Astrocyte of the spinal cord (primary cell): ENCODE data around the gene TAAR8.

Experiments
- DNase-seq: peaks from one replicate; pipeline ENCODE4 v3.0.0; 2011; ENCODE audit warnings: low read depth, low spot score
- H3K4me3 ChIP-seq: 2 replicates; pipeline ENCODE4 v1.5.1; 2011; ENCODE audit warnings: low read depth, mild to moderate bottlenecking, low read length, moderate library complexity
- CTCF ChIP-seq: IDR thresholded peaks from 2 replicates; pipeline ENCODE4 v1.5.1; 2012; ENCODE audit warnings: low read depth, mild to moderate bottlenecking, low read length, inconsistent platforms
- in situ Hi-C: cut with HindIII; loops from 2 replicates; pipeline ENCODE4 v1.10.0; 2017; ENCODE audit warnings: low sequenced_read_pairs

Gene TAAR8, protein sequence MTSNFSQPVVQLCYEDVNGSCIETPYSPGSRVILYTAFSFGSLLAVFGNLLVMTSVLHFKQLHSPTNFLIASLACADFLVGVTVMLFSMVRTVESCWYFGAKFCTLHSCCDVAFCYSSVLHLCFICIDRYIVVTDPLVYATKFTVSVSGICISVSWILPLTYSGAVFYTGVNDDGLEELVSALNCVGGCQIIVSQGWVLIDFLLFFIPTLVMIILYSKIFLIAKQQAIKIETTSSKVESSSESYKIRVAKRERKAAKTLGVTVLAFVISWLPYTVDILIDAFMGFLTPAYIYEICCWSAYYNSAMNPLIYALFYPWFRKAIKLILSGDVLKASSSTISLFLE

DNA sequence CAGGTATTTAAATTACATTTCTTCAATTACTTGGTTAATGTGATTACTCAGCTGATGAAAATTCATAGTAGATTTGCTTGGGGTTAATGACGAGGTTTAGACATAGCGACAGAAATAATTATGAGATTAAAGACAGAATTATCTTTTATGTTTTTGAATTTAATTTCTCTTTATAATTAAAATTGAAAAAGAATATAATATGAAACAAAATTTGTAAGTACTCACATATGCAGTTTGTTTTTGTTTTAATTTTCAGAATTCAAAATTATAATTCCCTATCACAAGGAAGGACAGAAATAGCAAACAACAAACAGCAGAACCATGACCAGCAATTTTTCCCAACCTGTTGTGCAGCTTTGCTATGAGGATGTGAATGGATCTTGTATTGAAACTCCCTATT, at the start of gene TAAR8:
TAAR8 (plus strand) TSS at position 301 of the 400 bp plus-strand sequence; CDS start at position 322, 21 bp downstream.
- in situ Hi-C loops: no loop called here
- H3K4me3 ChIP-seq: no peak within 1 kb of the TSS
- no peak for TF ChIP-seq CTCF
- DNase-seq: no peak

- TF ChIP-seq CTCF: no peak
- in situ Hi-C loops: no loop called here
- no peak overlapping the region for H3K4me3 ChIP-seq
- no peak for DNase-seq
These were observed 47.7 kb upstream of the TAAR8 start for GRCh38 chr6:132504757-132505156.

DNA sequence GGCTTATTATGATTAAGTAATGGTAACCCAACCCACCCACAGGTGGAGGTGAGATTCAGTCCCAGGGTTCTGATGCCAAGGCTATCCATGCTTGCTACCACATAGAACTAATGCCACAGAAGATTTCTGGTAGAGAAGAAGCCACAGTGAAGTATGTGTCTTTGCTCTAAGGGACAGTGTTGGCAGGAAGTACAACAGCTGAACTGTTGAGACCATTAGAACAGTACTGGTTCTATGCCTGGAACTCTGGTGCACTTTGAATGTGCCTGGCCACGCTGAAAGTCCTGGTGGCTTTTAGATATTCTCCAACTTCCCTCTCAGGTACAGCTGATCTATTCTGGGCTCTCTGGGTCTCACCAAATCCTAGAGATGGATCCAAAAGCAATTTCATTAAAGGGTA, 47.3 kb upstream of the TAAR8 start:
- no peak for TF ChIP-seq CTCF
- no peak overlapping the region for H3K4me3 ChIP-seq
- no peak for DNase-seq
- in situ Hi-C loops: no loop called here

- in situ Hi-C loops: no loop called here
- TF ChIP-seq CTCF: no peak
- DNase-seq: no peak
- H3K4me3 ChIP-seq: no peak overlapping the region
These were observed 46.0 kb upstream of the TAAR8 start for GRCh38 chr6:132506461-132506860.

GRCh38 chr6:132506869-132507808, 45.3 kb upstream of the TAAR8 start:
- no peak overlapping the region for H3K4me3 ChIP-seq
- in situ Hi-C loops: no loop called here
- DNase-seq: no peak
- TF ChIP-seq CTCF: no peak

DNA sequence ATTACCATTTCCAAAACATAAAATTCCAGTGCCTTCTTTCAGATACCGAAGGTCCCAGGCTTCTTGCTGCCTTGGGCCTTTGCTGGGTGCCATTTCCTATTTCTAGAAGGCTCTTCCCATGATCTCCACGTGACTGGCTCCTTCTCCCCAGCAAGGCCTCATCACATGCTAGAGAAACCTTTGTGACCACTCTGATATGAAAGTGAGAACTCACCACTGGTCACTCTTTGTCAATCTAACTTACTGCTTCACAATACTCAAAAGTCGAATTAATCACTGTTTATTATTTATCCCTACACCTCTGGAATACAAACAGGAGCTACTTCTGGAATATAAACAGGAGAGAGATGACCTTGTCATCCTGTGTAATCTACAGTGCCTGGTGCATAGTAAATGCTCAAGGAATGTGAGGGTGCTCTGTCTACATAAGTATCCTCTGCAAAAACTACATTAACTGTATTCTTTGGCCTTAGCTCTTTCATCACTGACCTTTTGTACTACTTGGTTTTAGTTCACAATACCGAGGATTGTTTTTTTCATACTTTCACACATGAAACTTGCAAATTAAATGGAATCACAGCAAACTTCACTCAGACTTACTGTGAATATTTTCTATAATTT, 41.2 kb upstream of the TAAR8 start:
- in situ Hi-C loops: no loop called here
- no peak for TF ChIP-seq CTCF
- no peak for DNase-seq
- peak overlapping the region; percentile 82 for H3K4me3 ChIP-seq
